H9 (cell line): Measurements from ENCODE around the gene MECR. TPM values are rescaled to one million over a fixed set of nuclear protein-coding genes. Genes with fewer than 3 reads are reported as not detected.

Source experiments
- DNase-seq: peaks from one replicate; pipeline ENCODE4 v3.0.0-alpha.2; 2017
- H2AFZ ChIP-seq: one replicate; pipeline ENCODE4 v1.6.1; 2013; ENCODE audit warnings: mild to moderate bottlenecking, low read length, control low read depth, moderate library complexity
- H2AK5ac ChIP-seq: 2 replicates; pipeline ENCODE4 v1.6.1; 2013; ENCODE audit warnings: low read length, control low read depth, mixed read lengths; ENCODE audit not compliant: insufficient read length
- H2BK120ac ChIP-seq: one replicate; pipeline ENCODE4 v1.6.1; 2013; ENCODE audit warnings: low read depth, mild to moderate bottlenecking, low read length, control low read depth, inconsistent platforms; ENCODE audit not compliant: poor library complexity, severe bottlenecking
- H2BK12ac ChIP-seq: 2 replicates; pipeline ENCODE4 v1.6.1; 2013; ENCODE audit warnings: low read length, control low read depth, mixed read lengths, low read depth; ENCODE audit not compliant: insufficient read length
- H2BK15ac ChIP-seq: 2 replicates; pipeline ENCODE4 v1.6.1; 2013; ENCODE audit warnings: low read depth, low read length, control low read depth
- H2BK20ac ChIP-seq: one replicate; pipeline ENCODE4 v1.6.1; 2013; ENCODE audit warnings: low read depth, mild to moderate bottlenecking, low read length, control low read depth, inconsistent platforms; ENCODE audit not compliant: poor library complexity, severe bottlenecking
- H2BK5ac ChIP-seq: 2 replicates; pipeline ENCODE4 v1.6.1; 2013; ENCODE audit warnings: low read length, control low read depth, mixed read lengths; ENCODE audit not compliant: insufficient read length
- H3K14ac ChIP-seq: 2 replicates; pipeline ENCODE4 v1.6.1; 2013; ENCODE audit warnings: low read length, control low read depth; ENCODE audit not compliant: insufficient read depth
- H3K18ac ChIP-seq: 2 replicates; pipeline ENCODE4 v1.6.1; 2013; ENCODE audit warnings: low read depth, mild to moderate bottlenecking, mixed read lengths, low read length, control low read depth; ENCODE audit not compliant: insufficient read length
- H3K23ac ChIP-seq: 2 replicates; pipeline ENCODE4 v1.6.1; 2013; ENCODE audit warnings: low read length, control low read depth, mixed read lengths, low read depth; ENCODE audit not compliant: insufficient read length
- H3K23me2 ChIP-seq: 2 replicates; pipeline ENCODE4 v1.6.1; 2013; ENCODE audit warnings: low read depth, mild to moderate bottlenecking, mixed read lengths, low read length, control low read depth; ENCODE audit not compliant: insufficient read length, poor library complexity, severe bottlenecking
- H3K27ac ChIP-seq: 2 replicates; pipeline ENCODE4 v1.5.1; 2013; ENCODE audit warnings: low read length, control low read depth, mixed read lengths, low read depth; ENCODE audit not compliant: insufficient read length
- H3K27me3 ChIP-seq: 2 replicates; pipeline ENCODE4 v1.6.1; 2013; ENCODE audit warnings: low read length, control low read depth, inconsistent platforms; ENCODE audit not compliant: insufficient read depth
- H3K4ac ChIP-seq: 2 replicates; pipeline ENCODE4 v1.6.1; 2013; ENCODE audit warnings: low read depth, mild to moderate bottlenecking, control low read depth, inconsistent platforms, low read length, moderate library complexity
- H3K4me1 ChIP-seq: 2 replicates; pipeline ENCODE4 v1.6.1; 2013; ENCODE audit warnings: low read length, control low read depth, inconsistent platforms; ENCODE audit not compliant: insufficient read depth
- H3K4me2 ChIP-seq: 2 replicates; pipeline ENCODE4 v1.6.1; 2013; ENCODE audit warnings: low read length, control low read depth, mixed read lengths; ENCODE audit not compliant: insufficient read length, insufficient read depth
- H3K56ac ChIP-seq: 2 replicates; pipeline ENCODE4 v1.6.1; 2013; ENCODE audit warnings: low read depth, mild to moderate bottlenecking, mixed read lengths, low read length, control low read depth; ENCODE audit not compliant: insufficient read length
- H3K79me1 ChIP-seq: 2 replicates; pipeline ENCODE4 v1.6.1; 2013; ENCODE audit warnings: low read depth, mild to moderate bottlenecking, moderate library complexity, low read length, control low read depth, inconsistent platforms; ENCODE audit not compliant: insufficient read depth, poor library complexity, severe bottlenecking
- H3K79me2 ChIP-seq: 2 replicates; pipeline ENCODE4 v1.6.1; 2013; ENCODE audit warnings: low read length, control low read depth, inconsistent platforms; ENCODE audit not compliant: insufficient read depth
- H3K9ac ChIP-seq: 2 replicates; pipeline ENCODE4 v1.6.1; 2013; ENCODE audit warnings: low read length, control low read depth, mixed read lengths; ENCODE audit not compliant: insufficient read length; ENCODE audit errors: extremely low read depth
- H3K9me3 ChIP-seq: one replicate; pipeline ENCODE4 v1.6.1; 2013; ENCODE audit warnings: low read depth, low read length, inconsistent platforms; ENCODE audit not compliant: control insufficient read depth
- H3T11ph ChIP-seq: one replicate; pipeline ENCODE4 v1.6.1; 2013; ENCODE audit warnings: mild to moderate bottlenecking, low read length, control low read depth, inconsistent platforms
- H4K20me1 ChIP-seq: one replicate; pipeline ENCODE4 v1.6.1; 2013; ENCODE audit not compliant: control insufficient read depth, insufficient read length, insufficient read depth
- H4K5ac ChIP-seq: 2 replicates; pipeline ENCODE4 v1.6.1; 2013; ENCODE audit warnings: low read depth, mild to moderate bottlenecking, mixed read lengths, low read length, control low read depth; ENCODE audit not compliant: insufficient read length
- H4K8ac ChIP-seq: replicated peaks from 2 replicates; pipeline ENCODE4 v1.6.1; 2013; ENCODE audit warnings: low read length, control low read depth, mixed read lengths, low read depth; ENCODE audit not compliant: insufficient read length
- H4K91ac ChIP-seq: 2 replicates; pipeline ENCODE4 v1.6.1; 2013; ENCODE audit warnings: low read depth, mild to moderate bottlenecking, moderate library complexity, mixed read lengths, low read length, control low read depth; ENCODE audit not compliant: insufficient read length
- H3K27ac Mint-ChIP-seq, 3 experiments: 2 replicates in 2 of 3; 3 replicates in 1 of 3; pipeline ENCODE4 v1.8.0; 2020 to 2021; ENCODE audit warnings: mixed read lengths in 3 of 3, mild to moderate bottlenecking in 1 of 3, moderate library complexity in 1 of 3
- H3K27me3 Mint-ChIP-seq: 2 replicates; pipeline ENCODE4 v1.8.0; 2021; ENCODE audit warnings: low read depth, mild to moderate bottlenecking, moderate library complexity, mixed read lengths
- H3K36me3 Mint-ChIP-seq, 3 experiments: 2 replicates in 2 of 3; 3 replicates in 1 of 3; pipeline ENCODE4 v1.8.0; 2020 to 2021; ENCODE audit warnings: low read depth in 3 of 3, mixed read lengths in 3 of 3; ENCODE audit not compliant: insufficient read depth in 1 of 3
- H3K4me1 Mint-ChIP-seq, 2 experiments: 2 replicates each; pipeline ENCODE4 v1.8.0; 2020; ENCODE audit warnings: mixed read lengths in 2 of 2
- H3K4me3 Mint-ChIP-seq, 2 experiments: 2 replicates in 1 of 2; 3 replicates in 1 of 2; pipeline ENCODE4 v1.8.0; 2020 to 2021; ENCODE audit warnings: mild to moderate bottlenecking in 2 of 2, mixed read lengths in 2 of 2, moderate library complexity in 1 of 2
- H3K9me3 Mint-ChIP-seq, 2 experiments: 2 replicates in 1 of 2; 3 replicates in 1 of 2; pipeline ENCODE4 v1.8.0; 2020; ENCODE audit warnings: mild to moderate bottlenecking in 2 of 2, mixed read lengths in 2 of 2, moderate library complexity in 1 of 2
- WGBS: extraction: QIAGEN DNeasy Blood & Tissue Kit; methylation state at CpG from one replicate; pipeline ENCODE4 v1.1.7; 2013; ENCODE audit warnings: missing lambda C conversion rate, low lambda C conversion rate, mixed read lengths; ENCODE audit not compliant: insufficient read length; ENCODE audit errors: extremely low coverage; 5-methylcytosine and 5-hydroxymethylcytosine counted together
- total RNA-seq: library from RNA; stranded (reverse); gene quantifications from 2 replicates; pipeline ENCODE4 v1.2.1, GENCODE V29; 2021
- TF ChIP-seq, protein P1 (sequence below): fragments of 200-600 bp; sonication (generic); conservative IDR thresholded peaks from 3 replicates; pipeline ENCODE4 v1.8.0; 2021; ENCODE audit warnings: antibody characterized with exemption, mild to moderate bottlenecking

The MECR gene
- total RNA-seq, 1 experiment from 2014 or later = 30.9 TPM

DNA sequence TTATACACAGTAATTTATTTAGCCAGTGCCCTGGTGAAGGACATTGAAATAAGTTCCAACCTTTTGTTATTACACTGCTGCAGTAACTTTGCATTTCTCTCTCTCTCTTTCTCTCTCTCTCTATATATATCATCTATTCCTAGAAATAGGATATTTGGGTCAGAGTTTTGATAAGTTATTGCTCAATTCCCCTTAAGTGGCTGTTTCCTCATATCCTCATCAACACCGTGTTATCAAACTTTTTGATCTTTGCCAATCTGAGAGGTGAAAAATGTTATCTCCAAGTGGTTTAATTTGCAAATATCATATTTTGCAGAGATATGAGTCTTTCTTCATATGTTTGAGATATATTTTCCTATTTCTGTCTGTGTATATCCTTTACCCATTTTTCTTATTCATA lies 47.4 kb downstream of the MECR start:
- Mint-ChIP-seq H3K4me3 (peak overlapping the region in 1 of 2 experiments; percentile 18; a peak in 1 of 5 replicates), H3K27ac (no peak overlapping the region), H3K36me3 (peaks cover 10 to 16% (median 13%) of the 10 kb centered on the region in 3 experiments), H3K27me3 (no peaks in the 10 kb centered on the region), H3K4me1 (peaks cover 36 to 37% of the 10 kb centered on the region in 2 experiments), H3K9me3 (no peaks in the 10 kb centered on the region)
- no CpG with 5 or more reads among the region's 1 CpG for WGBS
- no peak for DNase-seq
- no peak overlapping the region for H3K14ac ChIP-seq
- no peak overlapping the region for H4K91ac ChIP-seq
- H2AK5ac ChIP-seq = no peak overlapping the region
- H3K9ac ChIP-seq = no peak overlapping the region
- H3K4ac ChIP-seq = no peak overlapping the region
- no peak overlapping the region for H4K5ac ChIP-seq
- TF ChIP-seq, protein P1, sequence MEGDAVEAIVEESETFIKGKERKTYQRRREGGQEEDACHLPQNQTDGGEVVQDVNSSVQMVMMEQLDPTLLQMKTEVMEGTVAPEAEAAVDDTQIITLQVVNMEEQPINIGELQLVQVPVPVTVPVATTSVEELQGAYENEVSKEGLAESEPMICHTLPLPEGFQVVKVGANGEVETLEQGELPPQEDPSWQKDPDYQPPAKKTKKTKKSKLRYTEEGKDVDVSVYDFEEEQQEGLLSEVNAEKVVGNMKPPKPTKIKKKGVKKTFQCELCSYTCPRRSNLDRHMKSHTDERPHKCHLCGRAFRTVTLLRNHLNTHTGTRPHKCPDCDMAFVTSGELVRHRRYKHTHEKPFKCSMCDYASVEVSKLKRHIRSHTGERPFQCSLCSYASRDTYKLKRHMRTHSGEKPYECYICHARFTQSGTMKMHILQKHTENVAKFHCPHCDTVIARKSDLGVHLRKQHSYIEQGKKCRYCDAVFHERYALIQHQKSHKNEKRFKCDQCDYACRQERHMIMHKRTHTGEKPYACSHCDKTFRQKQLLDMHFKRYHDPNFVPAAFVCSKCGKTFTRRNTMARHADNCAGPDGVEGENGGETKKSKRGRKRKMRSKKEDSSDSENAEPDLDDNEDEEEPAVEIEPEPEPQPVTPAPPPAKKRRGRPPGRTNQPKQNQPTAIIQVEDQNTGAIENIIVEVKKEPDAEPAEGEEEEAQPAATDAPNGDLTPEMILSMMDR = no peak
- no peak overlapping the region for H2BK15ac ChIP-seq
- peaks cover 6% of the 10 kb centered on the region for H3K23me2 ChIP-seq
- H3T11ph ChIP-seq = no peak overlapping the region
- H4K8ac ChIP-seq = no peak overlapping the region
- H3K27ac ChIP-seq = no peak overlapping the region
- H3K9me3 ChIP-seq = no peaks in the 10 kb centered on the region
- H2BK120ac ChIP-seq = no peak overlapping the region
- no peak overlapping the region for H2AFZ ChIP-seq
- H3K18ac ChIP-seq = no peak overlapping the region
- H3K4me1 ChIP-seq = peaks cover 5% of the 10 kb centered on the region; the same call in 1 of the 2 replicates
- peaks cover 26% of the 10 kb centered on the region for H3K79me2 ChIP-seq
- H3K4me2 ChIP-seq = no peak overlapping the region
- no peak overlapping the region for H2BK12ac ChIP-seq
- no peaks in the 10 kb centered on the region for H3K79me1 ChIP-seq
- no peak overlapping the region for H2BK5ac ChIP-seq
- no peak overlapping the region for H2BK20ac ChIP-seq
- H3K23ac ChIP-seq = no peak overlapping the region
- H3K56ac ChIP-seq = no peak overlapping the region
- no peaks in the 10 kb centered on the region for H4K20me1 ChIP-seq
- H3K27me3 ChIP-seq = no peaks in the 10 kb centered on the region
